ENCODE measurements around the gene ABCC9. TPM values are rescaled to one million over a fixed set of nuclear protein-coding genes. Genes with fewer than 3 reads are reported as not detected.

Gene ABCC9
- total RNA-seq, 1 donor from 2014 or later, result 32.6 TPM

GRCh38 chr12:21945002-21945401 lies 3.8 kb upstream of the ABCC9 start:
- DNase-seq (no peak), ATAC-seq (no peak)
- H3K4me3 ChIP-seq, result no peak overlapping the region
- H3K4me1 ChIP-seq, result no peaks in the 10 kb centered on the region
- no peak overlapping the region for H3K27ac ChIP-seq
- intact Hi-C loops (cut with DNase I), result no loop called here
- no peaks in the 10 kb centered on the region for H3K36me3 ChIP-seq
- H3K27me3 ChIP-seq, result peaks cover 9% of the 10 kb centered on the region
- peaks cover 4% of the 10 kb centered on the region for H3K9me3 ChIP-seq
- TF ChIP-seq CTCF (IDR thresholded peaks at IDR 0.05), result no peak

GRCh38 chr12:21942377-21942703 lies 1.1 kb upstream of the ABCC9 start:
- Histone ChIP-seq H3K9me3 (peaks cover 4% of the 10 kb centered on the region), H3K36me3 (no peaks in the 10 kb centered on the region), H3K4me1 (no peaks in the 10 kb centered on the region), H3K27ac (peak overlapping the region; percentile 79), H3K4me3 (peak overlapping the region; percentile 53), H3K27me3 (peaks cover 9% of the 10 kb centered on the region)
- DNase-seq (no peak), ATAC-seq (peak; percentile 19)
- intact Hi-C loops (cut with DNase I), result no loop called here
- no peak for TF ChIP-seq CTCF (IDR thresholded peaks at IDR 0.05)

GRCh38 chr12:21941506-21942376 lies 515 bp upstream of the ABCC9 start:
- intact Hi-C loops (cut with DNase I), result no loop called here
- Histone ChIP-seq H3K36me3 (no peaks in the 10 kb centered on the region), H3K4me3 (peak overlapping the region; percentile 53), H3K27me3 (peaks cover 9% of the 10 kb centered on the region), H3K27ac (peak overlapping the region; percentile 79), H3K9me3 (peaks cover 4% of the 10 kb centered on the region), H3K4me1 (no peaks in the 10 kb centered on the region)
- ATAC-seq (peak; percentile 85), DNase-seq (peak; percentile 78)
- peak; percentile 51 for TF ChIP-seq CTCF (IDR thresholded peaks at IDR 0.05)

GRCh38 chr12:21939435-21939834 lies 1.8 kb downstream of the ABCC9 start:
- H3K9me3 ChIP-seq, result no peaks in the 10 kb centered on the region
- intact Hi-C loops (cut with DNase I), result no loop called here
- ATAC-seq (peak; percentile 6), DNase-seq (no peak)
- H3K4me3 ChIP-seq, result peak overlapping the region; percentile 53
- H3K36me3 ChIP-seq, result peaks cover 4% of the 10 kb centered on the region
- peaks cover 9% of the 10 kb centered on the region for H3K27me3 ChIP-seq
- peak overlapping the region; percentile 79 for H3K27ac ChIP-seq
- no peak for TF ChIP-seq CTCF (IDR thresholded peaks at IDR 0.05)
- no peaks in the 10 kb centered on the region for H3K4me1 ChIP-seq

GRCh38 chr12:21938879-21939278 lies 2.3 kb downstream of the ABCC9 start:
- intact Hi-C loops (cut with DNase I), result no loop called here
- no peak for ATAC-seq
- H3K9me3 ChIP-seq, result no peaks in the 10 kb centered on the region
- TF ChIP-seq CTCF (IDR thresholded peaks at IDR 0.05), result no peak
- DNase-seq, result no peak
- peaks cover 9% of the 10 kb centered on the region for H3K27me3 ChIP-seq
- H3K27ac ChIP-seq, result no peak overlapping the region
- H3K4me3 ChIP-seq, result peak overlapping the region; percentile 53
- peaks cover 4% of the 10 kb centered on the region for H3K36me3 ChIP-seq
- H3K4me1 ChIP-seq, result no peaks in the 10 kb centered on the region

All from upper lobe of right lung (tissue), 1 donor.